Neural progenitor cell (in vitro differentiated cells): ENCODE results near the gene SLC51B. TPM values are rescaled to one million over a fixed set of nuclear protein-coding genes. Genes with fewer than 3 reads are reported as not detected.

Experiments
- DNase-seq: peaks from one replicate; pipeline ENCODE4 v3.0.0-alpha.2; 2016; ENCODE audit warnings: low spot score
- H2AFZ ChIP-seq: fragments of 200-600 bp; sonication (generic); replicated peaks from 2 replicates; pipeline ENCODE4 v1.6.1; 2016; ENCODE audit warnings: antibody characterized with exemption
- H3F3A ChIP-seq: fragments of 200-600 bp; sonication (generic); 2 replicates; pipeline ENCODE4 v1.6.1; 2016; ENCODE audit warnings: antibody characterized with exemption, low read depth
- H3K27ac ChIP-seq: fragments of 200-600 bp; sonication (generic); 2 replicates; pipeline ENCODE4 v1.5.1; 2016; ENCODE audit warnings: mild to moderate bottlenecking
- H3K27me3 ChIP-seq: fragments of 200-600 bp; sonication (generic); 2 replicates; pipeline ENCODE4 v1.6.1; 2016; ENCODE audit warnings: mild to moderate bottlenecking, moderate library complexity
- H3K36me3 ChIP-seq: fragments of 200-600 bp; sonication (generic); 2 replicates; pipeline ENCODE4 v1.5.1; 2016
- H3K4me1 ChIP-seq: fragments of 200-600 bp; sonication (generic); 2 replicates; pipeline ENCODE4 v1.6.1; 2016; ENCODE audit warnings: mixed run types
- H3K4me2 ChIP-seq: fragments of 200-600 bp; sonication (generic); 2 replicates; pipeline ENCODE4 v1.6.1; 2016
- H3K4me3 ChIP-seq: fragments of 200-600 bp; sonication (generic); 2 replicates; pipeline ENCODE4 v1.5.1; 2016
- H3K79me2 ChIP-seq: fragments of 200-600 bp; sonication (generic); 2 replicates; pipeline ENCODE4 v1.6.1; 2016; ENCODE audit warnings: low read depth
- H3K9ac ChIP-seq: fragments of 200-600 bp; sonication (generic); 2 replicates; pipeline ENCODE4 v1.6.1; 2016
- H3K9me3 ChIP-seq: fragments of 200-600 bp; sonication (generic); 2 replicates; pipeline ENCODE4 v1.5.1; 2016; ENCODE audit warnings: low read depth
- H4K20me1 ChIP-seq: fragments of 200-600 bp; sonication (generic); 2 replicates; pipeline ENCODE4 v1.6.1; 2016; ENCODE audit warnings: low read depth
- H3K27ac Mint-ChIP-seq: 3 replicates; pipeline ENCODE4 v1.8.0; 2021; ENCODE audit warnings: mixed read lengths
- H3K27me3 Mint-ChIP-seq: 2 replicates; pipeline ENCODE4 v1.8.0; 2022; ENCODE audit warnings: low read depth, mild to moderate bottlenecking, inconsistent platforms, moderate library complexity, mixed read lengths; ENCODE audit not compliant: insufficient read depth
- H3K36me3 Mint-ChIP-seq: 3 replicates; pipeline ENCODE4 v1.8.0; 2021; ENCODE audit warnings: mixed read lengths
- H3K4me1 Mint-ChIP-seq: 3 replicates; pipeline ENCODE4 v1.8.0; 2021; ENCODE audit warnings: mixed read lengths
- H3K4me3 Mint-ChIP-seq: 3 replicates; pipeline ENCODE4 v1.8.0; 2021; ENCODE audit warnings: mild to moderate bottlenecking, moderate library complexity, mixed read lengths
- H3K9me3 Mint-ChIP-seq: 3 replicates; pipeline ENCODE4 v1.8.0; 2020; ENCODE audit warnings: mixed read lengths
- CTCF ChIP-seq: fragments of 200-600 bp; sonication (generic); IDR thresholded peaks from 2 replicates; pipeline ENCODE4 v1.5.1; 2017; ENCODE audit warnings: antibody characterized with exemption, mild to moderate bottlenecking
- EZH2 ChIP-seq: fragments of 200-600 bp; sonication (generic); IDR thresholded peaks from 2 replicates; pipeline ENCODE4 v1.6.1; 2017; ENCODE audit warnings: antibody characterized with exemption, mild to moderate bottlenecking, moderate library complexity
- EZH2phosphoT487 ChIP-seq: fragments of 200-600 bp; sonication (generic); IDR thresholded peaks from 2 replicates; pipeline ENCODE4 v1.6.1; 2017; ENCODE audit warnings: antibody characterized with exemption
- total RNA-seq: library from RNA; depleted of rRNA; stranded (reverse); fragments of >200 nt; gene quantifications from 2 replicates; pipeline ENCODE4 v1.2.3, GENCODE V29; 2015; ENCODE audit warnings: low replicate concordance

Gene SLC51B
- total RNA-seq, 1 donor from 2014 or later: not detected

- no peak overlapping the region for H3K27ac Mint-ChIP-seq
- peaks cover 2% of the 10 kb centered on the region for H3K27me3 Mint-ChIP-seq
- no peak for DNase-seq
- peaks cover 16% of the 10 kb centered on the region for H3K27me3 ChIP-seq
- no peak overlapping the region for H3K4me3 ChIP-seq
- H3F3A ChIP-seq: peaks cover 2% of the 10 kb centered on the region
- no peaks in the 10 kb centered on the region for H3K4me1 ChIP-seq
- H3K36me3 ChIP-seq: no peaks in the 10 kb centered on the region
- no peak overlapping the region for H3K4me3 Mint-ChIP-seq
- H3K9me3 Mint-ChIP-seq: no peaks in the 10 kb centered on the region
- no peak overlapping the region for H3K9ac ChIP-seq
- H3K79me2 ChIP-seq: no peaks in the 10 kb centered on the region
- H3K9me3 ChIP-seq: no peaks in the 10 kb centered on the region
- no peak overlapping the region for H3K27ac ChIP-seq
- H4K20me1 ChIP-seq: no peaks in the 10 kb centered on the region
- H3K4me2 ChIP-seq: no peak overlapping the region
- no peak overlapping the region for H2AFZ ChIP-seq
- H3K4me1 Mint-ChIP-seq: no peaks in the 10 kb centered on the region
- H3K36me3 Mint-ChIP-seq: peaks cover 20% of the 10 kb centered on the region
- TF ChIP-seq EZH2phosphoT487: no peak
- no peak for TF ChIP-seq EZH2
- no peak for TF ChIP-seq CTCF
Observed at GRCh38 chr15:65100442-65100841, 55.3 kb downstream of the SLC51B start.

- H3K9me3 ChIP-seq: no peaks in the 10 kb centered on the region
- H3K9ac ChIP-seq: no peak overlapping the region
- no peak overlapping the region for H3K27ac ChIP-seq
- H3K36me3 Mint-ChIP-seq: peaks cover 22% of the 10 kb centered on the region
- peak overlapping the region; percentile 43 for H3K4me3 ChIP-seq
- H3K9me3 Mint-ChIP-seq: no peaks in the 10 kb centered on the region
- peak overlapping the region; percentile 46 for H3K27ac Mint-ChIP-seq
- peak; percentile 90 for DNase-seq
- no peaks in the 10 kb centered on the region for H4K20me1 ChIP-seq
- no peak for TF ChIP-seq EZH2phosphoT487
- TF ChIP-seq EZH2: peak; percentile 32
- peak; percentile 97 for TF ChIP-seq CTCF
- no peaks in the 10 kb centered on the region for H3K4me1 ChIP-seq
- H3K4me1 Mint-ChIP-seq: no peaks in the 10 kb centered on the region
- peaks cover 16% of the 10 kb centered on the region for H3K27me3 ChIP-seq
- peaks cover 2% of the 10 kb centered on the region for H3F3A ChIP-seq
- H3K27me3 Mint-ChIP-seq: peaks cover 2% of the 10 kb centered on the region
- H3K4me2 ChIP-seq: peak overlapping the region; percentile 78
- H3K79me2 ChIP-seq: no peaks in the 10 kb centered on the region
- H2AFZ ChIP-seq: peak overlapping the region; percentile 67
- H3K36me3 ChIP-seq: no peaks in the 10 kb centered on the region
- no peak overlapping the region for H3K4me3 Mint-ChIP-seq
Observed at GRCh38 chr15:65101411-65101890, 56.3 kb downstream of the SLC51B start.

GRCh38 chr15:65101891-65102708, 56.9 kb downstream of the SLC51B start:
- Histone ChIP-seq H4K20me1 (no peaks in the 10 kb centered on the region), H2AFZ (peak overlapping the region; percentile 67), H3K36me3 (no peaks in the 10 kb centered on the region), H3K79me2 (no peaks in the 10 kb centered on the region), H3K27me3 (peaks cover 16% of the 10 kb centered on the region), H3K4me3 (peak overlapping the region; percentile 43), H3K9me3 (no peaks in the 10 kb centered on the region), H3K9ac (no peak overlapping the region), H3K27ac (no peak overlapping the region), H3K4me2 (peak overlapping the region; percentile 78), H3K4me1 (no peaks in the 10 kb centered on the region), H3F3A (peaks cover 2% of the 10 kb centered on the region)
- no peak for TF ChIP-seq EZH2
- TF ChIP-seq CTCF: peak; percentile 2
- TF ChIP-seq EZH2phosphoT487: no peak
- peak overlapping the region; percentile 46 for H3K27ac Mint-ChIP-seq
- H3K27me3 Mint-ChIP-seq: peaks cover 2% of the 10 kb centered on the region
- no peaks in the 10 kb centered on the region for H3K4me1 Mint-ChIP-seq
- no peak overlapping the region for H3K4me3 Mint-ChIP-seq
- H3K36me3 Mint-ChIP-seq: peaks cover 22% of the 10 kb centered on the region
- DNase-seq: peak; percentile 61
- H3K9me3 Mint-ChIP-seq: no peaks in the 10 kb centered on the region
